Heart left ventricle (tissue), 16 donors: Measurements from ENCODE around the gene RRBP1. TPM values are rescaled to one million over a fixed set of nuclear protein-coding genes. Genes with fewer than 3 reads are reported as not detected.

Experiments used
- ATAC-seq, 4 donors: fragments of 200-7000 bp; cut with Tn5 transposase; one replicate each; pipeline ENCODE4 v1.9.1; 2020 to 2022; ENCODE audit warnings: moderate library complexity in 4 of 4, mild to moderate bottlenecking in 3 of 4, moderate number of reproducible peaks in 1 of 4
- DNase-seq, 5 donors: peaks; one replicate each; pipeline ENCODE4 v3.0.0-alpha.2; 2020
- H3K27ac ChIP-seq, 12 donors: fragments of 200-600 bp; sonication (generic) in 4 of 12; one replicate each; pipeline versions ENCODE4 v1.5.0 to v1.8.0; 2016 to 2022; ENCODE audit warnings: mild to moderate bottlenecking in 2 of 12
- H3K27me3 ChIP-seq, 9 donors: fragments of 200-600 bp; sonication (generic) in 2 of 9; one replicate each; pipeline versions ENCODE4 v1.5.1 to v1.8.0; 2016 to 2022; ENCODE audit warnings: mild to moderate bottlenecking in 3 of 9
- H3K36me3 ChIP-seq, 9 donors: fragments of 200-600 bp; sonication (generic) in 2 of 9; one replicate each; pipeline versions ENCODE4 v1.5.0 to v1.8.0; 2018 to 2022; ENCODE audit warnings: mild to moderate bottlenecking in 2 of 9
- H3K4me1 ChIP-seq, 12 donors: fragments of 200-600 bp; sonication (generic) in 4 of 12; one replicate each; pipeline versions ENCODE4 v1.5.0 to v1.8.0; 2016 to 2022; ENCODE audit warnings: mild to moderate bottlenecking in 3 of 12
- H3K4me3 ChIP-seq, 12 donors: fragments of 200-600 bp; sonication (generic) in 4 of 12; one replicate each; pipeline versions ENCODE4 v1.5.0 to v1.8.0; 2017 to 2022; ENCODE audit warnings: mild to moderate bottlenecking in 9 of 12, moderate library complexity in 4 of 12
- H3K9me3 ChIP-seq, 12 donors: fragments of 200-600 bp; sonication (generic) in 4 of 12; one replicate each; pipeline versions ENCODE4 v1.5.0 to v1.8.0; 2016 to 2022; ENCODE audit warnings: mild to moderate bottlenecking in 1 of 12
- CTCF ChIP-seq, 12 donors: fragments of 200-600 bp; sonication (generic) in 4 of 12; IDR thresholded peaks; one replicate each; pipeline versions ENCODE4 v1.5.0 to v1.8.0; 2018 to 2022; ENCODE audit warnings: antibody characterized with exemption in 12 of 12, mild to moderate bottlenecking in 5 of 12
- POLR2A ChIP-seq, 2 donors: fragments of 450-650 bp; IDR thresholded peaks; one replicate each; pipeline ENCODE4 v1.6.1; 2017; ENCODE audit warnings: antibody characterized with exemption in 2 of 2, mild to moderate bottlenecking in 2 of 2, moderate library complexity in 2 of 2
- WGBS, 4 donors: extraction: QIAGEN DNeasy Blood & Tissue Kit in 2 of 4; methylation state at CpG; one replicate each; pipeline versions ENCODE4 v1.1.5 to v1.1.7; 2013 to 2018; 5-methylcytosine and 5-hydroxymethylcytosine counted together
- intact Hi-C, 10 donors: fragments of 100-400 bp; cut with DNase I; formaldehyde crosslinking; loops; one replicate each; pipeline versions ENCODE4 v1.11.1 to v1.14.2; 2022
- polyA plus RNA-seq, 2 donors: library from polyadenylated mRNA; stranded (reverse); fragments of 200-250 nt; gene quantifications; one replicate each; pipeline ENCODE4 v1.2.3, GENCODE V29; 2013
- total RNA-seq, 9 donors: library from RNA; depleted of rRNA in 2 of 9; stranded (reverse); fragments of >200 nt in 2 of 9; fragmentation: NEBNext Ultra II Directional in 3 of 9; extraction: Animal tissue kit (Norgen Biotek cat#: 25700) in 3 of 9; gene quantifications; one replicate each; pipeline versions ENCODE4 v1.1.0 to v1.2.4, GENCODE V29; 2016 to 2023
- donor health status: ischemic (EF 13 %, LVEDD 7.1; RV severe dilation, severe dysfunction).
- donor health status: healthy with polysubstance abuse.
- donor health status: DM: no; HTN: yes; CAD: no.
- donor health status: DM: no; HTN: no; CAD: no.
- donor health status: ischemic (EF 25% LVEDD 6.9; RV normal size, moderate dysfunction).
- donor health status: ischemic (EF 25% LVEDD 5.7; RV mildly dilated, moderate dysfunction).
- donor health status: healthy.
- donor health status: DM: yes; HTN: yes; CAD: no.
- donor health status: ischemic (EF 35%, LVEDD 5.7; RV mildly dilated, moderate dysfunction).
- donor health status: nonischemic (EF 11% LVEDD 7.7; RV severe dilation, severe dysfunction).
- donor health status: DM: yes; HTN: yes; CAD: no.
- donor health status: PGD.
- donor health status: ischemic (EF 29% LVEDD 5.4; RV normal size, mild dysfunction).
- donor health status: nonischemic (EF 23%, LVEDD 6.1; RV moderate dilation, normal function).

RRBP1 gene
- total and polyA plus RNA-seq, 11 donors: 24.9 to 91.3 (median 40.0) TPM

GRCh38 chr20:17570347-17571152 lies 111.5 kb downstream of the RRBP1 start:
- Histone ChIP-seq H3K36me3 (peaks cover 0 to 6% (median 0%) of the 10 kb centered on the region in 9 donors), H3K9me3 (no peaks in the 10 kb centered on the region), H3K27ac (peak overlapping the region; percentile 91 to 100 (median 99)), H3K4me1 (peaks cover 6 to 55% (median 44%) of the 10 kb centered on the region in 12 donors), H3K27me3 (no peaks in the 10 kb centered on the region), H3K4me3 (peak overlapping the region; percentile 45 to 100 (median 93))
- WGBS, 4 donors: 1% methylated on average over 22 to 43 of the region's 43 CpGs
- peak in 2 of 12 donors; percentile 15 to 33 for TF ChIP-seq CTCF (IDR thresholded peaks at IDR 0.05)
- TF ChIP-seq POLR2A (IDR thresholded peaks at IDR 0.05): no peak
- peak; percentile 40 to 58 (median 54) for ATAC-seq
- DNase-seq: peak; percentile 38 to 79 (median 62)
- intact Hi-C loops: loop anchor here in 8 of 10 donors (2.0 to 5.0 kb wide), 6 partner anchors 18 to 42 kb away; no protein-coding TSS in a partner anchor

GRCh38 chr20:17569616-17570346 lies 112.3 kb downstream of the RRBP1 start, which contains the start of gene DSTN:
Gene DSTN (plus strand): TSS chr20:17570075. CDS start chr20:17570209, 134 bp downstream.
- intact Hi-C loops: loop anchor here in 8 of 10 donors (2.0 to 5.0 kb wide), 6 partner anchors 17 to 43 kb away; no protein-coding TSS in a partner anchor
- TF ChIP-seq CTCF (IDR thresholded peaks at IDR 0.05) (no peak), POLR2A (IDR thresholded peaks at IDR 0.05) (peak; percentile 21 to 98)
- H3K9me3 ChIP-seq: no peaks in the 10 kb centered on the region
- H3K27ac ChIP-seq: peak within 1 kb of the TSS; percentile 91 to 100 (median 99)
- DNase-seq (peak; percentile 94 to 96 (median 95)), ATAC-seq (peak; percentile 85 to 93 (median 90))
- H3K36me3 ChIP-seq: peaks cover 0 to under 1% (median 0%) of the 10 kb centered on the region in 9 donors
- peaks cover 0 to 47% (median 37%) of the 10 kb centered on the region in 12 donors for H3K4me1 ChIP-seq
- 0 to 3% (median 1%) methylated on average over 6 to 70 of the region's 70 CpGs for WGBS, 4 donors
- peak within 1 kb of the TSS; percentile 45 to 100 (median 93) for H3K4me3 ChIP-seq
- no peaks in the 10 kb centered on the region for H3K27me3 ChIP-seq

GRCh38 chr20:17568972-17569521 lies 113.0 kb downstream of the RRBP1 start:
- TF ChIP-seq POLR2A (IDR thresholded peaks at IDR 0.05): peak; percentile 43 to 91
- TF ChIP-seq CTCF (IDR thresholded peaks at IDR 0.05): no peak
- peak; percentile 60 to 85 (median 82) for ATAC-seq
- H3K4me3 ChIP-seq: peak overlapping the region; percentile 45 to 100 (median 93)
- intact Hi-C loops: no loop called here
- H3K36me3 ChIP-seq: no peaks in the 10 kb centered on the region
- H3K27ac ChIP-seq: peak overlapping the region; percentile 91 to 100 (median 99)
- peaks cover 0 to 40% (median 34%) of the 10 kb centered on the region in 12 donors for H3K4me1 ChIP-seq
- WGBS, 4 donors: 1 to 2% (median 1%) methylated on average over 34 to 38 of the region's 38 CpGs
- no peaks in the 10 kb centered on the region for H3K27me3 ChIP-seq
- no peaks in the 10 kb centered on the region for H3K9me3 ChIP-seq
- DNase-seq: peak; percentile 89 to 93 (median 89)
